ENCODE measurements around the gene CDH22.
A peak's percentile ranks its signal among the peaks of the same experiment; 100 is the strongest.

Gene CDH22

DNA sequence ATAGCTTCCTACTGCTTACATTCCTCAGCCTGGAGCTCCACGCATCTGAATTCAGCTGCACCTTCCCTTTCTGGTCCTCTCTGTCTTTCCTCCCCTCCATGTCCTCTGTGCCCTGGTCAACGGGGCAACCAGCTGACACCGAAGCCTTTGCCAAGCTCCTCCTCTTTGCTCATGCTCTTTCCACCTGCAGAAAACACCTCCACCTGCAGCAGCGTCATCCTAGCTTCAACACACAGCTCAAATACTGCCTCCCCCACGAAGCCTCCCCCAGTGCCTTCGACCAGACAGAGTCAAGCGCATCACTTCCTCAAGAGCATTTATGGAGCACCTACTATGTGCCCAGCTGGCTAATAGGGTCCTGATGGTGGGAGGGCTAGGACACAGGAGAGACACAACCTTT is 9.2 kb downstream of the CDH22 start:
- no peak for DNase-seq (ENCODE audit: low spot score)

DNA sequence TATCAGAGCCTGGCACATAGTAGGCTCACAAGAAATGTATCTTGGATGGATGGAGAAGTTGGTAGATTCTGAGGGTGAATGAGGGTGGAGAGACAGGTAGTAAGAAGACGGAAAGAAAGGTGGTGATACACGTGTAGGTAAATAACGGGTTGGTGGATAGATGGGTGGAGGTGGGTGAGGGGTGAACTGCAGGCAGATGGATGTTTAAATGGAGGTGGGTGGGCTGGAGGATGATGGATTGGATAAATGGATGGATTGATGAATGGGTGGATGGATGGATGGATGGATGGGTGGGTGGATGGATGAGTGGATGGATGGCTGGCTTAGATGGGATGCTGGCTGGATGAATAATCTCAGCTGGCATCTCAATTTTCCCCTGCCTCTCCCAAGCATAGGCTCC is 9.9 kb downstream of the CDH22 start:
- no peak for DNase-seq (ENCODE audit: low spot score)

GRCh38 chr20:46296526-46297250 is 11.6 kb downstream of the CDH22 start:
- DNase-seq (ENCODE audit: low spot score), result no peak

DNA sequence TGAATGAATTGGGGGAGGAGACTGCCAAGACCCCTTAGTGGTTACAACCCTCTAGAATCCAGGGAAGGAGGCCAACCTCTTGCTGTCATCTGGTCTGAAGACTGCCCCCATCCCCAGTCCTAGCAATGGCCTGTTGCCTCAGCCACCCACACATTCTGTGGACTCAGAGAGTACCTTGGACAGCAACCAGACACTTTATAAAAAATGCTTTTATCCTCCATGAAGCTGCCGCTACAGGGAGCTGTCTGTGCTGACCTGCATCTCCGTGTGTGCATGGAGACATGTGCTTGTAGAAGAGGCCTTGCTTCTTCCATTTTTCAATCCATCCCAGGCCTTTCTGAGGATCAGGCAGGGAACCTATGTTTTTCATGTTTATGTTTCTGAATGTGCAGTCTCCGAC is 15.2 kb downstream of the CDH22 start:
- peak; percentile 36 for DNase-seq (ENCODE audit: low spot score)

DNA sequence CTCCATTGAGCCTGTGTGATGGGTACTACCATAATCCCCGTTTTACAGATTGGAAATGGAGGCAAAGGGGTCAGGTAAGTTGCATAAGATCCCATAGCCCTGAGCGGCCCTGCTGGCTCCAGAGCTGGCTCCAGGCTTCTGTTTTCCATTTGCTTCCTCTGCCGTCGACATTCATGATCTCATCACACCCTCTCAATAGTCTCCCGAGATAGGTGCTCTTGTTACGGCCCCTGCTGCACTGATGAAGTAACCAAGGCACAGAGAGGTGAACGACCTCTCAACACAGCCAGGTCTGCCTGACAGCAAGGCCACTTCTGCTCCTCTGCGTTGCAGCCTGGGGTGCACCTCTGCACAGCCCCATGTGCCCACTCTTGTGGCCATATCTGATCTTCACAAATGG is 16.9 kb downstream of the CDH22 start:
- no peak for DNase-seq (ENCODE audit: low spot score)

- no peak for DNase-seq (ENCODE audit: low spot score)
Observed at GRCh38 chr20:46289432-46289831, 18.9 kb downstream of the CDH22 start.

DNA sequence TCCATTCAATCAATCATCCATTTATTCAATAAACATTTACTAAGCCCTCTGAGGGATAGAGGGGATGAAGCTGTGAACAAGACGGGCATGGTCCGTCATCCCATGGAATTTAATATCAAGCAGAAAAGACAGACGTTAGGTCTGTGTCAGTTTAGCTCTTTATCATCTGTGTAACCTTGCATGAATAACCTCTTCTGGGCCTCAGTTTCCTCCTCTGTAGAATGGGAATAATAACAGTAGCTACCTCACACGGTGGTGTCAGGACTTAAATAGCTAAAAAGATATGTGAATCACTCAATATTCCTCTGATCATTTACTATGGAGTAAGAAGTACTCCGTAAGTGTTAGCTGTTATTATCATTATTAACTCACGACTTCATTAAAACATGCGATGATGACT is 21.3 kb downstream of the CDH22 start:
- DNase-seq (ENCODE audit: low spot score), result no peak

DNA sequence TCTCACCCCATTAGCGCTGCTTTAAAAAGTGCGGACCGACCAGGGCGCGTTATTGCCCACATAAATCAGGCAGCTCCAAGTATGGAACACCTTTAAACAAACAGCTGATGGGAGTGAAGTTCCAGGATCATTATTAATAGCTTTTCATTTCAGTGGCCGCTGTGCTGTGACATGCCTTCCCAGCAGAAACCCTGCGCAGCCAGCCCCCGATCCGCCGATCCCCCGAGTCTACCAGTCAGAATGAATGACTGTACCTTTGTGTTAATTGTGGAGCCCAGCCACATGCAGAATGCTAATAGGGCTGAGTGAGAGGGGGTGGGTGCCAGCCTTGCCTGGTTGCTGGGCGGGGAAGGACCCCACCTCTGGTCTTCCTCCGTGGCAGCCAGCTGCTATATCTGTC is 21.9 kb downstream of the CDH22 start:
- no peak for DNase-seq (ENCODE audit: low spot score)

DNA sequence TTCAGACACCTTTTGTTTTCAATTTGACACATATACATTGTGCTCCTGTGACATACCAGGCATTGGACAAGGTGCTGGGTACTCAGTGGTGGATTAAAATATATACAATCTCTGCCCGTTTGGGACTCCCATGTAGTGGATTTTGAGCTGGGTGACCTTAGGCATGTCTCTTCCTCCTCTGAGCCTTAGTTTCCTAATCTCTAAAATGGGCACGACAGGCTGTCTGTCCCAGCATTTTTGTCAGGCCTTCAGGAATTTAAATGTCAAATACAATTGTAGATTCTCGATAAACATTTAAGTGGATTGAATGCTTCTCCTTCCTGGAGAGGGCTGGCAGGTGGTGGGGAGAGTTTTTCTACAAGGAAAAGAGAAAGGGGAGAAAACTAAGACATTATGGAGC is 22.6 kb downstream of the CDH22 start:
- no peak for DNase-seq (ENCODE audit: low spot score)

DNA sequence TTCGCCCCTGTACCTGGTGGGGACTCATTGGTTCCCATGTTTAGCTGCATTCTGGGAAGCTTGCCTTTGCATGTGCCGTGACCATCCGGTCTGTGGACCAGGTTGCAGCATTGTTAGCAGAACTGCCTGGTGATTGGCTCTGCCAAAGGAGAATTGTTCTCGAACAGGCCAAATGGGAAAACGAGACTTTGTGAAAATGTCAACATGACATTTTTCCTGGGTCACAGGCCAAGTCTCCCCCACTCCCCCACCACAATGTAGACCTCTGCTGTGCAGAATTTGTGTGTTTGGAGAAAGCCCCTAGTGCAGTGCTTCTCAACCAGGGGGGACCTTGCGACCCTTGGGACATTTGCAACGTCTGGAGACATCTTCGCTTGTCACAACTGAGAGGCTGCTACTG is 23.2 kb downstream of the CDH22 start:
- no peak for DNase-seq (ENCODE audit: low spot score)

DNA sequence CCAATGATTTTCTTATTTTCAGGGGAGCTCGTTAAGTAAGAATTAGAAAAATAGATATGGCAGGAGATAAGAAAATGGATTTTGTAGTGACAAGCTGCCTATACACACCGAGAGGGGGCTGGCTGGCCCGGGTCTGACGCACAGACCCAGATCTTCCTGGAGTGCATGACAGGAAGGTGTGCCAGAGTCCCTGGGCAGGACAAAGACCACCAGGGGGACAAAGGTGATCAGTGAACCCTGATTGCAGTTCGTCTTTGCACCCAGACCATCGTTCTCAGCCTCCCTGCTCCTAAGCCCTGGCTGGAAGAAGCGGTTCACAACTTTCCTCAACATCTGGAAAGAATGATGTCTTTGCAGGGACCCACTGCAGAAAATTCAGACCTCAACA is 24.3 kb downstream of the CDH22 start:
- DNase-seq (ENCODE audit: low spot score), result no peak

- no peak for DNase-seq (ENCODE audit: low spot score)
Observed at GRCh38 chr20:46283426-46284039, 24.8 kb downstream of the CDH22 start.

GRCh38 chr20:46282669-46283068 is 25.6 kb downstream of the CDH22 start:
- DNase-seq (ENCODE audit: low spot score), result no peak

DNA sequence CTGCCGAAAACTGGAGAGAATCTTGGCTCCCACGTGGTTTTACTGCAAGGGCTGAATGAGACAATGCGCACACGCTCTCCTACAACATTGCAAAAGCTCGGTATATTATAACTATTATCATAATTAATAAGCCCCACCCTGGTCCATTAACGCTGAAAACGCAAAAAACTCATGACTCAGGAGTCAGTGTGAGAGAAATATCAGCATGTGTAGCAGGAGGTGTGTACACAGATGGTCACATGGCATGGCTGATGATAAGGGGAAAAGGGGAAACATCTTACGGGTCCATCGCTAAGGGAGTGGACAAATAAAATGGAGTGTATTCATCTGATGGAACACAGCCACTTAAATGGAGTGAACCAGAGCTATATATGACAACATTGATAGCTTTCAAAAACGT is 29.2 kb downstream of the CDH22 start:
- DNase-seq (ENCODE audit: low spot score), result no peak

DNA sequence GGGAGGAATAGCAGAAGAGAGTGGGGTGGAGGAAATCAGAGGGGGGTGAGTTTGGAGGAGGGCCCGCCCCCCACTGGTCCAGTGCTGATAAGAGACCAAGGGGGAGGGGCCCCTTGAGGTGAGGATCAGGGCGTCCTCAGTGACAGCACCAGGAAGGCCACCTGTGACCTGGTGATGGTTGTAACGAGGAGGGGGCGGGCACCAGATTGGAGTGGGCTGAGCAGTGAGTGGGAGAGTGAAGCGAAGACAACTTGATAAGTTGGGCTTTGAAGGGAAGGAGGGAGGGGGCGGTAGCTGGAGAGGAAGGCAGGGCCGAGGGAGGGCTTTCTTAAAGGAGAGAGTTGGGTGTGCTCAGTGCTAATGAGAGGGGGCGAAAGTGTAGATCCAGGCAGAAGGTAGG is 30.7 kb downstream of the CDH22 start:
- DNase-seq (ENCODE audit: low spot score), result no peak

DNA sequence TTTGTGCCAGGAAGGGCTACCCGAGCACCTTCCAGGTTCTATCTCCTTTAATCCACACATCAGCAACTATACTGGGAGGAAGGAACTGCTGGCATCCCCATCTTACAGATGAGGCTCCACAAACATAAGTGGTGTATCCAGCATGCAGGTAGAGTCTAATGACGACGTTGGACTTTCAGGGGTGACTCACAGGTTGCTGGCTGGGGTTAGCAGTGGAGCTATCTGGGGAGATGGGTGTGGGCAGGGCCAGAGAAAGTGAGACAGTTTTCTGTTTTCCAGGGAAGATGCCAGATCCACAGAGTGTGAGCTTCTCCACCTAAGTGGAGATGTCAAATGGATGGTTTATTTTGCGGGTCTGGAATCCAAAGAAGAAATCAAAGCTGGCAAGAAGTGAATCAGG is 31.8 kb downstream of the CDH22 start:
- DNase-seq (ENCODE audit: low spot score), result no peak

DNA sequence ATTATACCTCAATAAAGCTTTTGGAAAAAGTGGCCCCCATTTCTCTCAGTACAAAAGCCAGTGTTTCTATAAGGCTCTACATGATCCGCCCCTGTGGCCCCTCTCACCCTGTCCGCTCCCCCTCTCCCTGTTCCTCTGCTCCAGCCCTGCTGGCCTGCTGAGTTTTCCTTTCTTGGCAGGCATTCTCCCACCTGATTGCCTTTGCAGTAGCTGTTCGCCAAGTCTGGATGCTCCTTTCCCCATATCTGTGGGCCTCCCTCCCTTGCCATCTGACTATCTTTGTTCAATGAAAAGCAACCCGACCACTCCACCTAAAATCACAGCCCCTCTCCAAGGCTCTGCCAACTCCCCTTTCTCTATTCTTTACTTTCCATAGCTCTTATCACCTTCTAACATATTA is 33.2 kb downstream of the CDH22 start:
- DNase-seq (ENCODE audit: low spot score), result no peak

- DNase-seq (ENCODE audit: low spot score), result no peak
Observed at GRCh38 chr20:46273717-46274116, 34.6 kb downstream of the CDH22 start.

DNA sequence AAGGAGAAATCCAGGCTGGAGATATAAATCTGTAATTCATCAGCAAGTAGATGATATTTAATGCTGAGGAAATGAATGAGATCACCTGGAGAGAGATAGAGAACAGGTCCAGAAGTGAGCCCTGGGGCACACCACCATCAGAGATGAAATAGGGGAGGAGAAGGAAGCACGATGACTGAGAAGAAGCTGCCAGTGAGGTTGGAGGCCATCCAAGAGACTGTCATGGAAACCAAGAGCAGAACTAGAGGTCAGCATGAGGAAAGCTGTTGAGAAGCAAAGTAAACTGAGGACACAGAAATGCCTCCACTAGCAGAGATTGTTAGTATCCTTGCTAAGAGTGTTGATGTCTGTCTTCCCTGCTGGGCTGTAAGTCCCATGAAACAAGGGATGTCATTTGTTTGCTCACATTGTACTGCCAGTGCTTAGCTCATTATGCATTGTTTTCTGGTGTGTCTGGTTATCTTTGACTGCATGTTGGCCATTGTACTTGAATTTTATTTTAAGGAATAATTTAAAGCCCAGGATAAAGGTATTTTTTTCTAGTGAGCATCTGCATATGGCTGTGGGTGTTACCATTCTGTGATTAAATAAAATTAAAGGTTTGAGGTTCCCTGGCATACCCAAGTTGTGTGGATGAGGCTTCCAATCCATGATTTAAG is 35.8 kb downstream of the CDH22 start:
- DNase-seq (ENCODE audit: low spot score), result no peak

DNA sequence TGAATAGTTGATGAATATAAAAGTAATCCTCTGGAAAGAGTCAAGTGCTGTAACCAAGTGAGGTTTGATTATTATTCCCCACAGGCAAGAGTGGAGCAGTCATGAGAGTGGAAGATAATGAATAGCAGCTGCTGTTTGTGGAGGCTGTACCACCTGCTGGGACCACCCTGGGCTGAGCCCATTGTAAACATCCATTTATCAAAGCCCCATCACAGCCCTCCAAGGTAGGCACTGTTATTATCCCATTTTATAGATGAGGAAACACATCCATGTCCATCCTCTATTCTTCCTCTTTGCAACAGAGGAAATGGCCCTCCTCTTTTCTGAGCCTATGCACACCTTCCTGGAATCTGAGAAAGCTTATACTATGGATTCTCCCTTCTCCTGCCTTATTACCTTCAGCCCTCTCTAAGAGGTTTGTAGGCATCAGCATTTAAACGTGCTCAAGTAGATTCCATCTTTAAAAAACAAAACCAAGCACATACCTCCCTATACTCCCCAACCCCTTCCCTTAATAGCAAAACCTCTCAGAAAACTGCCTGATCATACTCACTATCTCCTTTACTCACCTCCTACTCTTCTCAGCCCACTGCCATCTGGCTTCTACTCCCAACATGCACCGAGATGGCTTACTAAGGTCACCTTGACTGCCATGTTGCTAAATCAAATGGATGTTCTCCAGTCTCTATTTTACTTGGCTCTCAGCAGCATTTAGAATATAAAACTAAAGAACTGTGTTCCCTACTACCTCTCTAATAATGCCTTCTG is 37.1 kb downstream of the CDH22 start:
- DNase-seq (ENCODE audit: low spot score), result no peak

GRCh38 chr20:46269372-46269771 is 38.9 kb downstream of the CDH22 start:
- DNase-seq (ENCODE audit: low spot score), result no peak

GRCh38 chr20:46268662-46269061 is 39.6 kb downstream of the CDH22 start:
- DNase-seq (ENCODE audit: low spot score), result no peak

- DNase-seq (ENCODE audit: low spot score), result no peak
Observed at GRCh38 chr20:46268131-46268614, 40.1 kb downstream of the CDH22 start.

Measured in GM03348 (cell line).